ENCODE data around the gene FOXA1.

GRCh38 chr14:37596790-37597472 lies 1.9 kb upstream of the FOXA1 start:
- TF ChIP-seq POLR2A (IDR thresholded peaks at IDR 0.05), result no peak
- TF ChIP-seq, protein P1, sequence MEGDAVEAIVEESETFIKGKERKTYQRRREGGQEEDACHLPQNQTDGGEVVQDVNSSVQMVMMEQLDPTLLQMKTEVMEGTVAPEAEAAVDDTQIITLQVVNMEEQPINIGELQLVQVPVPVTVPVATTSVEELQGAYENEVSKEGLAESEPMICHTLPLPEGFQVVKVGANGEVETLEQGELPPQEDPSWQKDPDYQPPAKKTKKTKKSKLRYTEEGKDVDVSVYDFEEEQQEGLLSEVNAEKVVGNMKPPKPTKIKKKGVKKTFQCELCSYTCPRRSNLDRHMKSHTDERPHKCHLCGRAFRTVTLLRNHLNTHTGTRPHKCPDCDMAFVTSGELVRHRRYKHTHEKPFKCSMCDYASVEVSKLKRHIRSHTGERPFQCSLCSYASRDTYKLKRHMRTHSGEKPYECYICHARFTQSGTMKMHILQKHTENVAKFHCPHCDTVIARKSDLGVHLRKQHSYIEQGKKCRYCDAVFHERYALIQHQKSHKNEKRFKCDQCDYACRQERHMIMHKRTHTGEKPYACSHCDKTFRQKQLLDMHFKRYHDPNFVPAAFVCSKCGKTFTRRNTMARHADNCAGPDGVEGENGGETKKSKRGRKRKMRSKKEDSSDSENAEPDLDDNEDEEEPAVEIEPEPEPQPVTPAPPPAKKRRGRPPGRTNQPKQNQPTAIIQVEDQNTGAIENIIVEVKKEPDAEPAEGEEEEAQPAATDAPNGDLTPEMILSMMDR (IDR thresholded peaks at IDR 0.05 in 8 of 11, conservative IDR thresholded peaks at IDR 0.05 in 3 of 11), result no peak

Measured in spleen (tissue), 7 donors.